NCI-H128 (cell line): Measurements from ENCODE around the gene TMEM123.
"Not testable (repeated sequence)": the region's sequence is repeated elsewhere in the genome, so short reads cannot be mapped to it uniquely, and the experiment has no call there.

Experiments used
- DNase-seq: peaks from one replicate; lab custom pipeline; 2025; ENCODE audit not compliant: unreplicated experiment; lab: John Stamatoyannopoulos, UW

TMEM123 gene

GRCh38 chr11:102449651-102450570, 2.7 kb downstream of the TMEM123 start:
- no peak for DNase-seq

DNA sequence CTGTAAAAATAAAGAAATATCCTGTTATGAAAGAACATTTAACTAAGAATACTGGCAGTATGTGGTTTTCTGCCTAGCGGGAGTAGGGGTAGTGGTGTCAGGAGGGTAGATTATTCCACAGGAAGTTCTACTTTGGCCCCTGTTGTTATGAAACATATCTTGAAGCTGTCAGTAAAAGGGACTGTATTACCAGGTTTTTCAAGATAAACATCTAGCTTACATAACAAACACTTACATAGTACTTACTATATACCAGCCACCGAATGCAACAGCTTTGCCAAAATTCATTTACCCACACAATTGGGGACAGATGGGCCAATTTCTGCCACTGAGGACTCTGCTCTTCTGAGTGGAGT, 3.7 kb downstream of the TMEM123 start:
- DNase-seq: no peak

- no peak for DNase-seq
Observed at GRCh38 chr11:102447941-102448868, 4.4 kb downstream of the TMEM123 start.

GRCh38 chr11:102447193-102447592, 5.4 kb downstream of the TMEM123 start:
- DNase-seq: no peak

DNA sequence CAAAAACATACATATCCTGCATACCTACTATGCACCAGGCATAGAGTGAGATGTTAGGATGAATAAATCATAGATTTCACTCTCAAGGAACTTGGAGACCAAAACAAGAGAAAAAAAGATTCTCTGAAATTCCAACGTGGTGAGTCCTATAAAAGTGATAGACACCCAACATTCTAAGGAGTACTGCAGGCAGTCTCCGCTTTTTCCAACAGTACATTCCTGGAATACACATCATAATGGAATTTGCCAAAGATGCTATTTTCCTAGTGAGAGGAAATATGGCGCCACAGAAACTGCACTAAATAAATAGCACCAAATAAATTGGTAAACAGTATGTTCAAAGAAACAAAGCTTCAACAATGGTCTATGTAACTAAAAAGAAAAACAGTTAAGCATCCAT, 6.0 kb downstream of the TMEM123 start:
- no peak for DNase-seq

- DNase-seq: not testable (repeated sequence)
Observed at GRCh38 chr11:102444693-102445092, 7.9 kb downstream of the TMEM123 start.

- not testable (repeated sequence) for DNase-seq
Observed at GRCh38 chr11:102444142-102444541, 8.4 kb downstream of the TMEM123 start.

DNA sequence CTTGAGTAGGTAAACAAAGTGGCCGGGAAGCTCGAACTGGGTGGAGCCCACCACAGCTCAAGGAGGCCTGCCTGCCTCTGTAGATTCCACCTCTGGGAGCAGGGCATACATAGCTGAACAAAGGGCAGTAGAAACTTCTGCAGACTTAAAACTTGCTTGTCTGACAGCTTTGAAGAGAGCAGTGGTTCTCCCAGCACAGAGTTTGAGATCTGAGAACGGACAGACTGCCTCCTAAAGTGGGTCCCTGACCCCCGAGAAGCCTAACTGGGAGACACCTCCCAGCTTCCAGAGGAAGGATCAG, 13.6 kb downstream of the TMEM123 start:
- not testable (repeated sequence) for DNase-seq

- no peak for DNase-seq
Observed at GRCh38 chr11:102438311-102439062, 14.1 kb downstream of the TMEM123 start.

GRCh38 chr11:102437727-102438126, 14.8 kb downstream of the TMEM123 start:
- DNase-seq: no peak

GRCh38 chr11:102436976-102437375, 15.6 kb downstream of the TMEM123 start:
- DNase-seq: no peak

GRCh38 chr11:102436561-102436960, 16.0 kb downstream of the TMEM123 start:
- no peak for DNase-seq

- no peak for DNase-seq
Observed at GRCh38 chr11:102435688-102436087, 16.9 kb downstream of the TMEM123 start.

DNA sequence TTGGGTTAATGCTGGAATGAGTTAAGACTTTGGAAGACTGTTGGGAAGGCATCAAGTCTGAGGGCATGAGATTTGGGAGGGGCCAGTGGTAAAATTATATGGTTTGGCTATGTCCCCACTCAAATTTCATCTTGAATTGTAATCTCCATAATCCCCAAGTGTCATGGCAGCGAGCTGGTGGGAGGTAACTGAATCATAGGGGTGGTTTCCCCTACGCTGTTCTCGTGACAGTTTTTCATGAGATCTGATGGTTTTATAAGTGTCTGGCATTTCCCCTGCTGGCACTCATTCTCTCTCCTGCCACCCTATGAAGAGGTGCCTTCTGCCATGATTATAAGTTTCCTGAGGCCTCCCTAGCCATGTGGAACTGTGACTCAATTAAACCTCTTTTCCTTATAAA, 19.0 kb downstream of the TMEM123 start:
- DNase-seq: not testable (repeated sequence)

DNA sequence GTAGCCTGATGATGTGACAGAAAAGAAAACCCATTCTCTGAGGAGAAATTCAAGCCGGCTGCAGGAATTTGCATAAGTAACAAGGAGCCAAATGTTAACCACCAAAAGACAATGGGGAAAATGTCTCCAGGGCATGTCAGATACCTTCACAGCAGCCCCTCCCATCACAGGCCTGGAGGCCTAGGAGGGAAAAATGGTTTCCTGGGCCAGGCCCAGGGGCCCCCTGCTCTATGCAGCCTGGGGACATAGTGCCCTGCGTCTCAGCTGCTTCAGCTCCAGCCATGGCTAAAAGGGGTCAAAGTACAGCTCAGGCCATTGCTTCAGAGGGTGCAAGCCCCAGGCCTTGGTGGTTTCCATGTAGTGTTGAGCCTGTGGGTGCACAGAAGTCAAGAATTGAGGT, 20.0 kb downstream of the TMEM123 start:
- DNase-seq: not testable (repeated sequence)

DNA sequence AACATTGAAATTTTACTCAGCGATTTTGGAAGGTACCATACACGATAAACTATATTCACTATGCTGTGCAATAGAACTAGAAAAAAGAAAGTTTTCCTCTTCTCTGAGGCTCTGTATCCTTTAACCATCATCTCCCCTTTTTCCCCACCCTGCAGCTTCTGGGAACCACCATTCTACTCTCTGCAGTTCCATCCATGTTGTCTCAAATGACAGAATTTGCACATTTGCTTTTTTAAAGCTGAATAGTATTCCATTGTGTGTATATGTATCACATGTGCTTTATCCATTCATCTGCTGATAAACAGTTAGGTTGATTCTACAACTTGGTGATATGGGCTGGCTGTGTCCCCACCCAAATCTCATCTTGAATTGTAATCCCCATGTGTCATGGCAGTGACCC, 21.2 kb downstream of the TMEM123 start:
- no peak for DNase-seq

- no peak for DNase-seq
Observed at GRCh38 chr11:102430158-102430836, 22.3 kb downstream of the TMEM123 start.

DNA sequence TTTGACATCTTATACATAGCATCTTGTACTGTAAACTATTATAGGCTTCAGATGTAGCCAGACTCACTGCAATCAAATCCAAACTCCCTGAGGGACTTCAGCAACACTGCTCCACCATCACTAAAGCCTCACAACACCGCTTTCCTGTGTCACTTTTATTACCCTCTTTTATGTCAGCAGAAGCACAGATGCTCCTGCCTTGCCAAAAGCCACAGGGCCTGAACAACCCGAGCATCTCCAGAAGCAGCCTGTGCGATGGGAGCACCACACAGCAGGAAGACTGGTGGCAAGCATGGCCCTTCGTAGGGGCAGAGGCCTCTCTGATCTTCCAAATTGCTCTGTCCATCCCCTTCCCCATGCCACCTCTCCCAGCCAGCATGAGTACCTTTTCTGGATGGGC, 22.9 kb downstream of the TMEM123 start:
- DNase-seq: no peak

DNA sequence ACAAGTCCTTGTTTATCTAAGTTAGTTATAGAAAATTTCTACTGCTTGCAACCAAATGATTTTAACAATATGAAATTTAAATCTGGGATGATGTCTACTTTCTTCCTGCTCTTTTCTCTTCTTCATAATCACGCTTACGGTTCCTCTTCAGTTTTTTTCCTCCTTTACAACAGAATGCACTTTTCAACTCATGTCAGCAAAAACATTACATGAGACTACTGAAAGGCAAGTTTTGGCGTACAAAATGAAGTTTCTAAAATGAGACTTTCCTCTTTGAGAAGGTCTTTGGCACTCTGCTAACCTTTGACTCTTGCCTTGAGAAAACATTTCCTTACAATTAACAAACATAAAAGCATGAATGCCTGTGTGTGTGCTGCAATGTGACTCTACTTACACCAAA, 23.3 kb downstream of the TMEM123 start:
- no peak for DNase-seq

- no peak for DNase-seq
Observed at GRCh38 chr11:102428696-102429095, 23.9 kb downstream of the TMEM123 start.

- DNase-seq: no peak
Observed at GRCh38 chr11:102427068-102427467, 25.5 kb downstream of the TMEM123 start.
